ENCODE measurements around the gene RFX5. TPM values are rescaled to one million over a fixed set of nuclear protein-coding genes. Genes with fewer than 3 reads are reported as not detected.

RFX5 gene
- total RNA-seq, 1 experiment from 2014 or later, result 72.7 TPM

GRCh38 chr1:151377150-151377884 is 30.3 kb upstream of the RFX5 start:
- Histone ChIP-seq H2BK15ac (ENCODE audit: low read depth, low read length) (no peak overlapping the region), H3K14ac (ENCODE audit: insufficient read depth, low read length) (no peak overlapping the region), H3K56ac (ENCODE audit: insufficient read length, low read depth, low read length) (no peak overlapping the region), H3K79me1 (ENCODE audit: insufficient read depth, low read depth, low read length, poor library complexity, severe bottlenecking) (no peaks in the 10 kb centered on the region), H3K4ac (ENCODE audit: low read depth, low read length) (no peak overlapping the region), H3K23ac (ENCODE audit: insufficient read length, low read depth, low read length) (no peak overlapping the region), H3K23me2 (ENCODE audit: insufficient read length, low read depth, low read length, poor library complexity, severe bottlenecking) (no peaks in the 10 kb centered on the region), H3K4me1 (ENCODE audit: insufficient read depth, low read length) (no peaks in the 10 kb centered on the region), H4K20me1 (ENCODE audit: control insufficient read depth, insufficient read depth, insufficient read length) (no peaks in the 10 kb centered on the region), H2BK120ac (ENCODE audit: low read depth, low read length, poor library complexity, severe bottlenecking) (no peak overlapping the region), H3K9ac (ENCODE audit: extremely low read depth, insufficient read length, low read length) (no peak overlapping the region), H3K27ac (ENCODE audit: insufficient read length, low read depth, low read length) (no peak overlapping the region), H4K5ac (ENCODE audit: insufficient read length, low read depth, low read length) (no peak overlapping the region), H2BK5ac (ENCODE audit: insufficient read length, low read length) (no peak overlapping the region), H3K27me3 (ENCODE audit: insufficient read depth, low read length) (no peaks in the 10 kb centered on the region), H3K18ac (ENCODE audit: insufficient read length, low read depth, low read length) (no peak overlapping the region), H3T11ph (ENCODE audit: low read length) (no peak overlapping the region), H4K8ac (replicated peaks; ENCODE audit: insufficient read length, low read depth, low read length) (no peak overlapping the region), H2BK12ac (ENCODE audit: insufficient read length, low read depth, low read length) (no peak overlapping the region), H3K79me2 (ENCODE audit: insufficient read depth, low read length) (no peaks in the 10 kb centered on the region), H3K4me2 (ENCODE audit: insufficient read depth, insufficient read length, low read length) (no peak overlapping the region), H2AK5ac (ENCODE audit: insufficient read length, low read length) (no peak overlapping the region), H2BK20ac (ENCODE audit: low read depth, low read length, poor library complexity, severe bottlenecking) (no peak overlapping the region), H3K9me3 (ENCODE audit: control insufficient read depth, low read depth, low read length) (no peaks in the 10 kb centered on the region), H4K91ac (ENCODE audit: insufficient read length, low read depth, low read length) (no peak overlapping the region), H2AFZ (ENCODE audit: low read length) (no peak overlapping the region)
- peaks cover 8 to 20% of the 10 kb centered on the region in 2 experiments for H3K4me1 Mint-ChIP-seq
- no peak for DNase-seq
- H3K27me3 Mint-ChIP-seq (ENCODE audit: low read depth), result no peaks in the 10 kb centered on the region
- H3K27ac Mint-ChIP-seq, result no peak overlapping the region
- TF ChIP-seq, protein P1, sequence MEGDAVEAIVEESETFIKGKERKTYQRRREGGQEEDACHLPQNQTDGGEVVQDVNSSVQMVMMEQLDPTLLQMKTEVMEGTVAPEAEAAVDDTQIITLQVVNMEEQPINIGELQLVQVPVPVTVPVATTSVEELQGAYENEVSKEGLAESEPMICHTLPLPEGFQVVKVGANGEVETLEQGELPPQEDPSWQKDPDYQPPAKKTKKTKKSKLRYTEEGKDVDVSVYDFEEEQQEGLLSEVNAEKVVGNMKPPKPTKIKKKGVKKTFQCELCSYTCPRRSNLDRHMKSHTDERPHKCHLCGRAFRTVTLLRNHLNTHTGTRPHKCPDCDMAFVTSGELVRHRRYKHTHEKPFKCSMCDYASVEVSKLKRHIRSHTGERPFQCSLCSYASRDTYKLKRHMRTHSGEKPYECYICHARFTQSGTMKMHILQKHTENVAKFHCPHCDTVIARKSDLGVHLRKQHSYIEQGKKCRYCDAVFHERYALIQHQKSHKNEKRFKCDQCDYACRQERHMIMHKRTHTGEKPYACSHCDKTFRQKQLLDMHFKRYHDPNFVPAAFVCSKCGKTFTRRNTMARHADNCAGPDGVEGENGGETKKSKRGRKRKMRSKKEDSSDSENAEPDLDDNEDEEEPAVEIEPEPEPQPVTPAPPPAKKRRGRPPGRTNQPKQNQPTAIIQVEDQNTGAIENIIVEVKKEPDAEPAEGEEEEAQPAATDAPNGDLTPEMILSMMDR (conservative IDR thresholded peaks at IDR 0.05), result no peak
- no CpG with 5 or more reads among the region's 3 CpGs for WGBS (ENCODE audit: extremely low coverage, insufficient read length, low lambda C conversion rate)
- no peaks in the 10 kb centered on the region; a peak in 1 of 5 replicates for H3K9me3 Mint-ChIP-seq
- H3K36me3 Mint-ChIP-seq (ENCODE audit: insufficient read depth in 1 of 3, low read depth in 3 of 3), result no peaks in the 10 kb centered on the region
- H3K4me3 Mint-ChIP-seq, result no peak overlapping the region

Data from H9 (cell line).